Measurements from ENCODE around the gene GALNT10.

The GALNT10 gene

GRCh38 chr5:154236536-154237375 lies 46.2 kb downstream of the GALNT10 start:
- no peak for DNase-seq

DNA sequence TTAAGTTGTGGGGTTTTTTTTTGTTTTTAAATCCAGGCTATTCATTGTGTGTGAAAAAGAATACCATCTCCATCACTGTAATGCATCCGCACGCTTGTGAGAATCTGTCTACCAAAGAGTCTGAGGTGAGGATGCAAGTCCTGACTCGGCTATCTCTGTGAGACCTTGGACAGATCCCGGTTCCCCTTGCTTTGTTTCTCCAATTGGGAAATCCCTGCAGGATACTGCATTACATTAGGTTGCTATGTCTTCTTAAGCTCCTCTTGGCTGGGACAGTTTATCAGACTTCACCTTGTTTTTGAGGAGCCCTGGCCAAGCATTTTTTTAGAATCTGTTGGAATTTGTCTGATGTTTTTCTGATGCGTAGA lies 46.8 kb downstream of the GALNT10 start:
- DNase-seq: no peak

- no peak for DNase-seq
These were observed 47.4 kb downstream of the GALNT10 start for GRCh38 chr5:154237946-154238345.

GRCh38 chr5:154238776-154239481 lies 48.4 kb downstream of the GALNT10 start:
- DNase-seq: no peak

DNA sequence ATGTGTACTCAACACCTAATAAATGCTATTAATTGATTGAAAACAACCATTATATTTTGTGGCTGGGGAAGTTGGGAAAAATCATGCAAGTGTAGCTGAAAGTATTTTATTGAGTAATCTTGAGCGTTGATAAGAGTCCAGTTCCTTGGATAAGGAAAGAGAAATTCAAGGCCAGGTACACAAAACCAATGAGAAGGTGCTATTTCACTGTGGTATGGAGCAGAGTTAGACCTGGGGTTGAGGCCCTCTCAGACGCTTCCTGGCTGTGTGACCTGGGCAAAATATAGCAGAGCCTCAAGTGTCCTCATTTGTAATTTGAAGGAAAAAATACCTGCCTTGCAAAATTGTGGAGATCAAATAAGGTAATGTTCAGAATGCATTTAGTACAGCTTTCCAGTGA lies 50.1 kb downstream of the GALNT10 start:
- DNase-seq: no peak

GRCh38 chr5:154241021-154241420 lies 50.5 kb downstream of the GALNT10 start:
- no peak for DNase-seq

- no peak for DNase-seq
These were observed 51.9 kb downstream of the GALNT10 start for GRCh38 chr5:154242442-154242841.

- DNase-seq: no peak
These were observed 52.4 kb downstream of the GALNT10 start for GRCh38 chr5:154242964-154243376.

- DNase-seq: no peak
These were observed 53.2 kb downstream of the GALNT10 start for GRCh38 chr5:154243736-154244135.

GRCh38 chr5:154244476-154244875 lies 53.9 kb downstream of the GALNT10 start:
- DNase-seq: no peak

GRCh38 chr5:154248691-154249090 lies 58.2 kb downstream of the GALNT10 start:
- DNase-seq: no peak

GRCh38 chr5:154249826-154250225 lies 59.3 kb downstream of the GALNT10 start:
- no peak for DNase-seq

DNA sequence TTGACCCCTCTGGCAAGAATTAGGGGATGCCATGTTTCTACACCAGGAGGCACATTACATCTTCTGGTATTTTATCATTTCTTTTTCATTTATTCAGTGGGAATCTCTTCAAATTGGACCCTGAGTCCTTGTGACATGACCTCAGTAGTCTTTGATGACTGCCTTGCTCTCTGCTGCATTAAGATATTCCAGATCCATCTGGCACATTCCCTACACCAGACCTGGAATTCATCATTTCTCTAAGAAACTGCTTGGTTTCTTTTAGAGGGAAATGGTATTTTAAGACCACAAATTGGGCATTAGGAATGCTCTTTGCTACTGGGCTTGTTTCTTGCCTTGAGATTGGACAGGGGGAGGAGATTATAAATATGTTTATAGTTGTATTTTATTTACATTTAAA lies 61.0 kb downstream of the GALNT10 start:
- no peak for DNase-seq

DNA sequence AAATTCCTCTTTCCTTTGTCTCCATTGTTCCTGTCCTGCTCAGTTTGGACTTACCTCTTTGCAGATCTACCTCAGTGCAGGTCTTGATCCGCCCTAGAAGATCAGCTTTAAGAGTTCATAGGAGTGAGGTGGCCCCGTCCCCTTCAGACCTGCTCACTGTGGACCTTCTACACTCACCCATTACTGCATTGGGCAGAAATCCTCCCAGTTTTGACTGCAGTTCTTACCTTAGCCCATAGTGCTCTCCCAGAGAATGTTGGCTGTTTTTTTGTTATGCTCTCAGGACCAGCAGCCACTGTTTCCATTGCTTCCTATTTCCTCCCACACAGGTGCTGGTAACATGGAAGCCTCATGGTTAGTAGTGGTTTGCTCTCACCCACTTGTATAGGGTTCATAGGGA lies 63.3 kb downstream of the GALNT10 start:
- DNase-seq: no peak

DNA sequence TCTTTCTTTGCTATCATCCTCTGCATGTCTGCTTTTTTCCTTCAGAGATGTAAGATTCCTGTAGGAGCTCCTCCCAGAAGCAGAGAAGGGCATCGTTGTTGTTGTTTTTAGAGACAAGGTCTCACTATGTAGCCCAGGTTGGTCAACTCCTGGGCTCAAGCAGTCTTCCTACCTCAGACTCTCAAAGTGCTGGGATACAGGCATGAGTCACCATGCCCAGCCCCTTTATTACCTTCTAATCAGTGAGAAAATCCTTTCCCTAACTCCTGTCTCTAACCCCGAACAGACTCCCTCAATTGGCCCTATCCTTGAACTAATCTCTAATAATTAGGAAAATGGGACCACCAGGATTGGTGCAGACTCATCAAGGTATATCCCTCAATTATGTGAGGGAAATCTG lies 64.4 kb downstream of the GALNT10 start:
- no peak for DNase-seq

DNA sequence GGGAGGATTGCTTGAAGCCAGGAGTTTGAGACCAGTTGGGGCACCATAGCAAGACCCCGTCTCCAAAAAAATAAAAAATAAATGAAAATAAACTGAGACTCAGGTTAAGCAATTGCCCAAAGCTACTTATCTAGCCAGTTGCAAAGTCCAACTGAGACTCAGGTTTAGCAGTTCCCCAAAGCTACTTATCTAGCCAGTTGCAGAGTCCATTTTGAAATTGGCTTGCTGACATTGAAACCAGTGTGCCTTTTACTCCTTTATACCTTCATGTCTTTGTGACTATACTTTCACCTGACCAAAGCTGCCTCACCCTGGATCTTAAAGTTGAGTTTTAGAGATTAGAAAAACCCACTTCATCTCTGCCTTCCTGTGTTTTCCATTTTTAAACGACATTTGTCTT lies 66.5 kb downstream of the GALNT10 start:
- no peak for DNase-seq

- no peak for DNase-seq
These were observed 68.1 kb downstream of the GALNT10 start for GRCh38 chr5:154258531-154259217.

GRCh38 chr5:154260224-154260927 lies 69.8 kb downstream of the GALNT10 start:
- DNase-seq: no peak

DNA sequence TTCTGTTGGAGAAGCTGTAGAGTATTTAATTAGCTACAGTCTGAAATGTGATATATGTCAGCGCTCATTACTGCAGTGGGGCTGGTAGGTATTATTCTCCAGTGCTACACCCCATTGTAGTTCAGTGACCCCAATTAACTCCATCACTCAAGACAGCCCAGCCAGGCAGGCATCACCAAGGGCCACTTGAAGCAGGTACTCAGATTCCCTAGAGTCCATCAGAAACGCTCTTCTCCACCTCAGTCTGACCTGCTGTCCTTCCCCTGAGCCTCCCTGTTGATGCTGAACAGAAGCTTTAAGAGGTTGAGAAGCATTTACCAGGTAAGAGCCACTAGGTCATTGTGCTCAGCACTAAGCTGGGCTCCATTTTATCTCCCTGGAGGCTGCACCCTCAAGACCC lies 71.8 kb downstream of the GALNT10 start:
- DNase-seq: no peak

DNA sequence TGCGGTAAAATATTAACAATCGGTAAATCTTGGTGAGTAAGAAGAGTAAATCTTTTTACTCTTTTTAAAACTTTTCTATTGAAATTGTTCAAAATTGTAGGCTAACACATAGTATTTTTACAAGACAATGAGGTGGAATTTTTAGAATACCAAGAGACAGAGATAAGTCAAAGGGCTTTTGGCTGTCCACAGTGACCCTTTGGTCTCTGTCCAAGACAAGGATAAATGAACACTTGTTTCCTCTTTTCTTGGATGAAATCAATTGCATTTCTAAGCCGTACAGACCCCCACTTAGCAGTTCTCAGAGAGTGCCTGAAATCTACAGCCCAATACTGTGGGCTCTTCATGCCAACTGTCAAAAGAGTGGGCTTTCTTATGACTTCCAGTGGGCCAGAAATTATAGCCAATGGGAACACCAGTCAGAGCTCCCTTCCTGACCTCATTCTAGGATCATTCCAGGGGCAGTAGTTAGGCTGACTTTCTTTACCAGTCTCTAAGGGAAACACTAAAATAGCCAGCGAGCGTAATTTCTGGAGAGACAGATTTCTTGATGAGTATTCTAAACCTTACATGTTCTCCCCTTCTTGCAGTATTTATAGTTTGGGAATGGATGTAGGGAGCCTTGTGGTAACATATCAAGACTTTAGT lies 74.1 kb downstream of the GALNT10 start:
- DNase-seq: no peak

- no peak for DNase-seq
These were observed 74.8 kb downstream of the GALNT10 start for GRCh38 chr5:154265197-154265773.

- no peak for DNase-seq
These were observed 77.0 kb downstream of the GALNT10 start for GRCh38 chr5:154267516-154267915.
